Heart left ventricle (tissue), 16 donors: Measurements from ENCODE around the gene D2HGDH. TPM values are rescaled to one million over a fixed set of nuclear protein-coding genes. Genes with fewer than 3 reads are reported as not detected.
A peak's percentile ranks its signal among the peaks of the same experiment; 100 is the strongest.

ENCODE experiments used
- ATAC-seq, 4 donors: fragments of 200-7000 bp; cut with Tn5 transposase; one replicate each; pipeline ENCODE4 v1.9.1; 2020 to 2022; ENCODE audit warnings: moderate library complexity in 4 of 4, mild to moderate bottlenecking in 3 of 4, moderate number of reproducible peaks in 1 of 4
- DNase-seq, 5 donors: peaks; one replicate each; pipeline ENCODE4 v3.0.0-alpha.2; 2020
- H3K27ac ChIP-seq, 12 donors: fragments of 200-600 bp; sonication (generic) in 4 of 12; one replicate each; pipeline versions ENCODE4 v1.5.0 to v1.8.0; 2016 to 2022; ENCODE audit warnings: mild to moderate bottlenecking in 2 of 12
- H3K27me3 ChIP-seq, 9 donors: fragments of 200-600 bp; sonication (generic) in 2 of 9; one replicate each; pipeline versions ENCODE4 v1.5.1 to v1.8.0; 2016 to 2022; ENCODE audit warnings: mild to moderate bottlenecking in 3 of 9
- H3K36me3 ChIP-seq, 9 donors: fragments of 200-600 bp; sonication (generic) in 2 of 9; one replicate each; pipeline versions ENCODE4 v1.5.0 to v1.8.0; 2018 to 2022; ENCODE audit warnings: mild to moderate bottlenecking in 2 of 9
- H3K4me1 ChIP-seq, 12 donors: fragments of 200-600 bp; sonication (generic) in 4 of 12; one replicate each; pipeline versions ENCODE4 v1.5.0 to v1.8.0; 2016 to 2022; ENCODE audit warnings: mild to moderate bottlenecking in 3 of 12
- H3K4me3 ChIP-seq, 12 donors: fragments of 200-600 bp; sonication (generic) in 4 of 12; one replicate each; pipeline versions ENCODE4 v1.5.0 to v1.8.0; 2017 to 2022; ENCODE audit warnings: mild to moderate bottlenecking in 9 of 12, moderate library complexity in 4 of 12
- H3K9me3 ChIP-seq, 12 donors: fragments of 200-600 bp; sonication (generic) in 4 of 12; one replicate each; pipeline versions ENCODE4 v1.5.0 to v1.8.0; 2016 to 2022; ENCODE audit warnings: mild to moderate bottlenecking in 1 of 12
- CTCF ChIP-seq, 12 donors: fragments of 200-600 bp; sonication (generic) in 4 of 12; IDR thresholded peaks; one replicate each; pipeline versions ENCODE4 v1.5.0 to v1.8.0; 2018 to 2022; ENCODE audit warnings: antibody characterized with exemption in 12 of 12, mild to moderate bottlenecking in 5 of 12
- POLR2A ChIP-seq, 2 donors: fragments of 450-650 bp; IDR thresholded peaks; one replicate each; pipeline ENCODE4 v1.6.1; 2017; ENCODE audit warnings: antibody characterized with exemption in 2 of 2, mild to moderate bottlenecking in 2 of 2, moderate library complexity in 2 of 2
- WGBS, 4 donors: extraction: QIAGEN DNeasy Blood & Tissue Kit in 2 of 4; methylation state at CpG; one replicate each; pipeline versions ENCODE4 v1.1.5 to v1.1.7; 2013 to 2018; 5-methylcytosine and 5-hydroxymethylcytosine counted together
- intact Hi-C, 10 donors: fragments of 100-400 bp; cut with DNase I; formaldehyde crosslinking; loops; one replicate each; pipeline versions ENCODE4 v1.11.1 to v1.14.2; 2022
- polyA plus RNA-seq, 2 donors: library from polyadenylated mRNA; stranded (reverse); fragments of 200-250 nt; gene quantifications; one replicate each; pipeline ENCODE4 v1.2.3, GENCODE V29; 2013
- total RNA-seq, 9 donors: library from RNA; depleted of rRNA in 2 of 9; stranded (reverse); fragments of >200 nt in 2 of 9; fragmentation: NEBNext Ultra II Directional in 3 of 9; extraction: Animal tissue kit (Norgen Biotek cat#: 25700) in 3 of 9; gene quantifications; one replicate each; pipeline versions ENCODE4 v1.1.0 to v1.2.4, GENCODE V29; 2016 to 2023
- donor health status: ischemic (EF 13 %, LVEDD 7.1; RV severe dilation, severe dysfunction).
- donor health status: healthy with polysubstance abuse.
- donor health status: DM: no; HTN: yes; CAD: no.
- donor health status: DM: no; HTN: no; CAD: no.
- donor health status: ischemic (EF 25% LVEDD 6.9; RV normal size, moderate dysfunction).
- donor health status: ischemic (EF 25% LVEDD 5.7; RV mildly dilated, moderate dysfunction).
- donor health status: healthy.
- donor health status: DM: yes; HTN: yes; CAD: no.
- donor health status: ischemic (EF 35%, LVEDD 5.7; RV mildly dilated, moderate dysfunction).
- donor health status: nonischemic (EF 11% LVEDD 7.7; RV severe dilation, severe dysfunction).
- donor health status: DM: yes; HTN: yes; CAD: no.
- donor health status: PGD.
- donor health status: ischemic (EF 29% LVEDD 5.4; RV normal size, mild dysfunction).
- donor health status: nonischemic (EF 23%, LVEDD 6.1; RV moderate dilation, normal function).

Gene D2HGDH
- total and polyA plus RNA-seq, 11 donors = 7.6 to 24.1 (median 19.8) TPM

GRCh38 chr2:241748468-241749256, 14.2 kb downstream of the D2HGDH start:
- H3K27me3 ChIP-seq = no peaks in the 10 kb centered on the region
- intact Hi-C loops = no loop called here
- DNase-seq (peak in 1 of 5 donors; percentile 40), ATAC-seq (peak in 1 of 4 donors; percentile 9)
- H3K4me3 ChIP-seq = no peak overlapping the region
- H3K9me3 ChIP-seq = peaks cover 0 to 10% (median 0%) of the 10 kb centered on the region in 12 donors
- no peak for TF ChIP-seq POLR2A (IDR thresholded peaks at IDR 0.05)
- WGBS, 4 donors = 87 to 95% (median 94%) methylated on average over 31 to 32 of the region's 32 CpGs
- H3K4me1 ChIP-seq = peaks cover 0 to 12% (median 0%) of the 10 kb centered on the region in 12 donors
- no peak overlapping the region for H3K27ac ChIP-seq
- peaks cover 0 to 53% (median 34%) of the 10 kb centered on the region in 9 donors for H3K36me3 ChIP-seq

- TF ChIP-seq CTCF (IDR thresholded peaks at IDR 0.05) = no peak
- TF ChIP-seq POLR2A (IDR thresholded peaks at IDR 0.05) = no peak
- ATAC-seq (peak in 1 of 4 donors; percentile 59), DNase-seq (peak in 1 of 5 donors; percentile 54)
- peak overlapping the region in 2 of 12 donors; percentile 5 to 33 for H3K27ac ChIP-seq
- peaks cover 0 to 12% (median 0%) of the 10 kb centered on the region in 12 donors for H3K4me1 ChIP-seq
- WGBS, 4 donors = 55 to 66% (median 58%) methylated on average over 20 to 22 of the region's 22 CpGs
- peaks cover 0 to 47% (median 27%) of the 10 kb centered on the region in 9 donors for H3K36me3 ChIP-seq
- no peak overlapping the region for H3K4me3 ChIP-seq
- no peaks in the 10 kb centered on the region for H3K27me3 ChIP-seq
- peaks cover 0 to 10% (median 0%) of the 10 kb centered on the region in 12 donors for H3K9me3 ChIP-seq
- intact Hi-C loops = loop anchor here in 1 of 10 donors (10.0 kb wide), 1 partner anchor 115 kb away; the partner anchor contains the start of gene RTP5
These were observed 15.8 kb downstream of the D2HGDH start for GRCh38 chr2:241750076-241750840.

GRCh38 chr2:241751152-241751551, 16.7 kb downstream of the D2HGDH start:
- intact Hi-C loops = loop anchor here in 1 of 10 donors (10.0 kb wide), 1 partner anchor 114 kb away; the partner anchor contains the start of gene RTP5
- Histone ChIP-seq H3K36me3 (peaks cover 0 to 47% (median 29%) of the 10 kb centered on the region in 9 donors), H3K4me1 (peaks cover 0 to 12% (median 0%) of the 10 kb centered on the region in 12 donors), H3K4me3 (no peak overlapping the region), H3K27ac (no peak overlapping the region), H3K27me3 (no peaks in the 10 kb centered on the region), H3K9me3 (peaks cover 0 to 3% (median 0%) of the 10 kb centered on the region in 12 donors)
- WGBS, 4 donors = 83 to 96% (median 90%) methylated on average over 14 to 15 of the region's 15 CpGs
- peak in 1 of 5 donors; percentile 51 for DNase-seq
- peak in 1 of 4 donors; percentile 15 for ATAC-seq
- no peak for TF ChIP-seq CTCF (IDR thresholded peaks at IDR 0.05)
- no peak for TF ChIP-seq POLR2A (IDR thresholded peaks at IDR 0.05)

- intact Hi-C loops = loop anchor here in 1 of 10 donors (10.0 kb wide), 1 partner anchor 113 kb away; the partner anchor contains the start of gene RTP5
- 95 to 100% (median 96%) methylated on average over 3 to 18 of the region's 18 CpGs for WGBS, 4 donors
- Histone ChIP-seq H3K9me3 (no peaks in the 10 kb centered on the region), H3K27ac (no peak overlapping the region), H3K36me3 (peaks cover 0 to 49% (median 34%) of the 10 kb centered on the region in 9 donors), H3K4me1 (peaks cover 0 to 12% (median 0%) of the 10 kb centered on the region in 12 donors), H3K4me3 (no peak overlapping the region), H3K27me3 (no peaks in the 10 kb centered on the region)
- DNase-seq (peak in 1 of 5 donors; percentile 32), ATAC-seq (peak in 1 of 4 donors; percentile 16)
- TF ChIP-seq CTCF (IDR thresholded peaks at IDR 0.05) (no peak), POLR2A (IDR thresholded peaks at IDR 0.05) (no peak)
These were observed 17.3 kb downstream of the D2HGDH start for GRCh38 chr2:241751776-241752175.
